ENCODE results near the gene ADGRV1. TPM values are rescaled to one million over a fixed set of nuclear protein-coding genes. Genes with fewer than 3 reads are reported as not detected.
"Not testable (repeated sequence)": the region's sequence is repeated elsewhere in the genome, so short reads cannot be mapped to it uniquely, and the experiment has no call there.

ADGRV1 gene
- total and polyA plus RNA-seq, 12 donors, result 0.03 to 1.4 (median 0.44) TPM; not detected in 6

DNA sequence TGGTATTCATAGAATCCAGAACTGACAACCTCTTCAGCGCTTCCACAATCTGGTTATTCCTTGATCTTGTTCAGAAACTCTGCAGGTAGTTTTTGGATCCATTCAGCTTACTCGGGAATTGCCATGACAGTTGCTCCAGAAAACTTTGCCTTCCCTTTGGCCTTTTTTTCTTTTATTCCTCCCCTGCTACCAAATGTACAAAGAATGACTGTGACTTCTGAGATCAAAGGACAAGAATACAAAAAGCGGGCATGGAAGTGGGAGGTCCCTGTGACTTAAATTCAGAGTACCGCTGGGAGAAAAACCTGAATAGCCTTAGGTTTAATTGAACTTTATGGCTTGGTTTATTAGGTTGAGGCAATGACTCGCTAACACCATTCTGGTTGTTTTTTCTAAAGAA is 59.5 kb downstream of the ADGRV1 start:
- Histone ChIP-seq H3K27me3 (no peaks in the 10 kb centered on the region), H3K36me3 (no peaks in the 10 kb centered on the region), H3K4me3 (no peak overlapping the region), H3K4me1 (no peaks in the 10 kb centered on the region), H3K9me3 (no peaks in the 10 kb centered on the region), H3K27ac (no peak overlapping the region)
- no peak for DNase-seq
- intact Hi-C loops (cut with DNase I), result no loop called here
- WGBS, 2 donors, result 84 to 89% methylated on average over 5 of the region's 5 CpGs
- no peak for ATAC-seq
- TF ChIP-seq, protein P1, sequence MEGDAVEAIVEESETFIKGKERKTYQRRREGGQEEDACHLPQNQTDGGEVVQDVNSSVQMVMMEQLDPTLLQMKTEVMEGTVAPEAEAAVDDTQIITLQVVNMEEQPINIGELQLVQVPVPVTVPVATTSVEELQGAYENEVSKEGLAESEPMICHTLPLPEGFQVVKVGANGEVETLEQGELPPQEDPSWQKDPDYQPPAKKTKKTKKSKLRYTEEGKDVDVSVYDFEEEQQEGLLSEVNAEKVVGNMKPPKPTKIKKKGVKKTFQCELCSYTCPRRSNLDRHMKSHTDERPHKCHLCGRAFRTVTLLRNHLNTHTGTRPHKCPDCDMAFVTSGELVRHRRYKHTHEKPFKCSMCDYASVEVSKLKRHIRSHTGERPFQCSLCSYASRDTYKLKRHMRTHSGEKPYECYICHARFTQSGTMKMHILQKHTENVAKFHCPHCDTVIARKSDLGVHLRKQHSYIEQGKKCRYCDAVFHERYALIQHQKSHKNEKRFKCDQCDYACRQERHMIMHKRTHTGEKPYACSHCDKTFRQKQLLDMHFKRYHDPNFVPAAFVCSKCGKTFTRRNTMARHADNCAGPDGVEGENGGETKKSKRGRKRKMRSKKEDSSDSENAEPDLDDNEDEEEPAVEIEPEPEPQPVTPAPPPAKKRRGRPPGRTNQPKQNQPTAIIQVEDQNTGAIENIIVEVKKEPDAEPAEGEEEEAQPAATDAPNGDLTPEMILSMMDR (IDR thresholded peaks at IDR 0.05), result no peak

DNA sequence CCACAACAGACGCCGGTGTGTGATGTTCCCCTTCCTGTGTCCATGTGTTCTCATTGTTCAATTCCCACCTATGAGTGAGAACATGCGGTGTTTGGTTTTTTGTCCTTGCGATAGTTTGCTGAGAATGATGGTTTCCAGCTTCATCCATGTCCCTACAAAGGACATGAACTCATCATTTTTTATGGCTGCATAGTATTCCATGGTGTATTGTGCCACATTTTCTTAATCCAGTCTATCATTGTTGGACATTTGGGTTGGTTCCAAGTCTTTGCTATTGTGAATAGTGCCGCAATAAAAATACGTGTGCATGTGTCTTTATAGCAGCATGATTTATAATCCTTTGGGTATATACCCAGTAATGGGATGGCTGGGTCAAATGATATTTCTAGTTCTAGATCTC is 61.2 kb downstream of the ADGRV1 start:
- intact Hi-C loops (cut with DNase I); H3K27ac ChIP-seq; H3K4me1 ChIP-seq; DNase-seq; H3K4me3 ChIP-seq; H3K9me3 ChIP-seq; H3K27me3 ChIP-seq; ATAC-seq; H3K36me3 ChIP-seq: not testable (repeated sequence)
- 85 to 87% methylated on average over 4 of the region's 6 CpGs for WGBS, 2 donors

DNA sequence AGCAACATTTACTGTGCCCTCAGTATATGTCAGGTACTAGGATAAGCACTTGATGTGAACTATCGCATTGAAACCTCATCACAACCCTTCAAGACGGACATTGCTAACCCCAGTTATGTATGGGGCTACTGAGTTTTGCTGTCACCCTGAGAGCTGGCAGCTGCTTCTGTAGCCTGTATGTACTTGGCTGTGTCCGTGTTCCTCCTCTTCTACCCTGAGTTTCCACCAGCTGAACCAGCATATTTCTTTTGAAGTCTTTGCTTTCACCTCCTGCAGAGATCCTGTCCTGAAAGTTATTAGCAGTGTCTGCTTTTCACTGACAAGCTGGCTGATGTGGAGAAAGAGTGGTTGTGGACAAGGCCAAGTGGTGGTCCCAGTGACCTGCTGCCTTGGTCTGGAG is 63.3 kb downstream of the ADGRV1 start:
- H3K9me3 ChIP-seq, result no peaks in the 10 kb centered on the region
- 77 to 83% methylated on average over 3 of the region's 3 CpGs for WGBS, 2 donors
- H3K27ac ChIP-seq, result no peak overlapping the region
- intact Hi-C loops (cut with DNase I), result no loop called here
- H3K27me3 ChIP-seq, result no peaks in the 10 kb centered on the region
- TF ChIP-seq, protein P1 (IDR thresholded peaks at IDR 0.05), result no peak
- H3K36me3 ChIP-seq, result no peaks in the 10 kb centered on the region
- ATAC-seq (no peak), DNase-seq (no peak)
- no peak overlapping the region for H3K4me3 ChIP-seq
- no peaks in the 10 kb centered on the region for H3K4me1 ChIP-seq

DNA sequence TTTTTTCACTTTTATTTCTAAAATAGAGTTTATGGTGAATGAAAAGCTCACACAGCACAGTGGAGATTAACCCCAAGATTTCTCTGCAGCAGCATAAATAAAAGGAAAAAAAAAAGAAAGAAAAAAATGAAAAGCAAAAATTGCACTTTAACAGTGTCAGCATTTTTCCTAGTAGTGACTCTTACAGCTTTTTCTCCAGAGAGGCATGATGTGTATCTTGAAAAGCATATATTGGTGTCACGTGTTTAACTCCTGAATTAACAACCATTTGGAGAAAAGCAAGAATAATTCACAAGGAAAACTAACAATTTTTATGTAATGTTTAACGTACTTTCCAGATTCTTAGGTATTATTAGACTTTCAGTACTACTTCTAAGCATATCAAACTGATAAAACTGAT is 67.9 kb downstream of the ADGRV1 start:
- Histone ChIP-seq H3K27ac (no peak overlapping the region), H3K9me3 (no peaks in the 10 kb centered on the region), H3K36me3 (no peaks in the 10 kb centered on the region), H3K27me3 (no peaks in the 10 kb centered on the region), H3K4me1 (no peaks in the 10 kb centered on the region), H3K4me3 (no peak overlapping the region)
- TF ChIP-seq, protein P1 (IDR thresholded peaks at IDR 0.05), result no peak
- ATAC-seq (no peak), DNase-seq (no peak)
- WGBS, 2 donors, result 71 to 81% methylated on average over 2 of the region's 2 CpGs
- intact Hi-C loops (cut with DNase I), result no loop called here

DNA sequence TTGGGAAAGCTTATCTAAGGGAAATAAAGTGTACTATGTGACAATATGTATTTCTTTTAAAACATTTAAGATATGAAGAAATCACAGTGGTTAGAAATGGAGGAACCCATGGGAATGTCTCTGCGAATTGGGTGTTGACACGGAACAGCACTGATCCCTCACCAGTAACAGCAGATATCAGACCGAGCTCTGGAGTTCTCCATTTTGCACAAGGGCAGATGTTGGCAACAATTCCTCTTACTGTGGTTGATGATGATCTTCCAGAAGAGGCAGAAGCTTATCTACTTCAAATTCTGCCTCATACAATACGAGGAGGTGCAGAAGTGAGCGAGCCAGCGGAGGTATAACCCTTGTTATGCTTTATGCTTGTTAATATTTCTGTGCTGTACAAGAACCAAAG is 69.9 kb downstream of the ADGRV1 start:
- DNase-seq, result no peak
- TF ChIP-seq, protein P1 (IDR thresholded peaks at IDR 0.05), result no peak
- Histone ChIP-seq H3K27ac (no peak overlapping the region), H3K36me3 (no peaks in the 10 kb centered on the region), H3K27me3 (peaks cover 0 to 5% (median 0%) of the 10 kb centered on the region in 7 donors), H3K9me3 (no peaks in the 10 kb centered on the region), H3K4me1 (no peaks in the 10 kb centered on the region), H3K4me3 (no peak overlapping the region)
- ATAC-seq, result no peak
- 63% methylated on average over 6 of the region's 6 CpGs for WGBS, 2 donors
- intact Hi-C loops (cut with DNase I), result no loop called here

Data from heart right ventricle (tissue), 16 donors.